ENCODE measurements around the gene PRCP. TPM values are rescaled to one million over a fixed set of nuclear protein-coding genes. Genes with fewer than 3 reads are reported as not detected.

PRCP gene
- total RNA-seq, 1 experiment from 2014 or later: 56.7 TPM

DNA sequence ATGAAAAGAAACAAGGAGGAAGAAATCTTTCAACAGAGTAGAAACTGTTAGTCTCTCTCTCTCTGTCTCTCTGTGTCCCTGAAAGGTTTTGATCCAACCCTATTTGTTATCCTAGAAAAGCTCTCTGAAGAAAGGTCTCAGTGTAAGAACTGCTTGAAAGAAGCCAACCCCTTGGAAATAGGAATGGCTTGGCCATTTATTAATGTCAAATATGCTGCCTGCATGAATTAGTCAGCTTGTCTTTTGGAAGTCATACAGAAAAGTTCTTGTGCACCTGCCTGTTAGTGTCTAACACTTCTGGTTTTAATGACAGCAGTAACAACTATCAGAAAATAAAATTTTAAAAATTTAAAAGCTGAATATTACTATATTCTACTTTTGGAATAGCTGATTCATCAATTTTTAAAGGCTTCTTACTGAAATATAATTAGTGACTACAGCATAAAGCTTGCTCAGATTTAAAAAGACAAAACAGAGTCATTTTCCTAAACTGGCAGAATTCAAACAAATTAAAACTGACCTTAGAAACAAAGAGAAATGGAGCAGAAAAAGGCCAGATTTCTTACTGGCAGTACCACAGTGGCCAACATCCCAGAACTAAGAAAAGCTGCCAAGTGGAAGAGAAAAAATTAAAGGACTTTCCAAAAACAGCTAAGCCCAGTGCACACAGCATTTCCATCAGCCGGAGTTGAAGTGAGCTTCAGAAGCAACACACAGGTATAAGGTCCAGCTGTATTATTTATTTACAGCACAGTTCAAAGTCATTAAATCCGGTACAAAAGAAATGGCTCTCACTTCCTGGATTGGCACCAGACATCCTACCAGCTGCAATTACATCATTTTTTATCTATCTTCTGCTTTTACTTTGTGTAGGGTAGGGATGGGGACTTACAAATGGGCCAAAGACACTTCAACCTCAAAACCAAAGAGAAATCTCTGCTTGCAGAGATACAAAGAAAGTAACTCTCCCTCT is 76.3 kb downstream of the PRCP start:
- no peaks in the 10 kb centered on the region for H3K79me1 ChIP-seq (ENCODE audit: insufficient read depth, low read depth, low read length, poor library complexity, severe bottlenecking)
- H3K4ac ChIP-seq (ENCODE audit: low read depth, low read length): no peak overlapping the region
- peaks cover 2 to 5% (median 4%) of the 10 kb centered on the region in 3 experiments; a peak in 3 of 7 replicates for H3K36me3 Mint-ChIP-seq (ENCODE audit: insufficient read depth in 1 of 3, low read depth in 3 of 3)
- H3K23me2 ChIP-seq (ENCODE audit: insufficient read length, low read depth, low read length, poor library complexity, severe bottlenecking): no peaks in the 10 kb centered on the region
- no peaks in the 10 kb centered on the region for H4K20me1 ChIP-seq (ENCODE audit: control insufficient read depth, insufficient read depth, insufficient read length)
- no peak overlapping the region for H2BK12ac ChIP-seq (ENCODE audit: insufficient read length, low read depth, low read length)
- no peaks in the 10 kb centered on the region for H3K79me2 ChIP-seq (ENCODE audit: insufficient read depth, low read length)
- H3K56ac ChIP-seq (ENCODE audit: insufficient read length, low read depth, low read length): no peak overlapping the region
- no peak overlapping the region for H3K23ac ChIP-seq (ENCODE audit: insufficient read length, low read depth, low read length)
- H3K27ac ChIP-seq (ENCODE audit: insufficient read length, low read depth, low read length): no peak overlapping the region
- H3T11ph ChIP-seq (ENCODE audit: low read length): no peak overlapping the region
- no peak overlapping the region for H2BK20ac ChIP-seq (ENCODE audit: low read depth, low read length, poor library complexity, severe bottlenecking)
- no peak overlapping the region for H2BK5ac ChIP-seq (ENCODE audit: insufficient read length, low read length)
- no peak overlapping the region for H4K91ac ChIP-seq (ENCODE audit: insufficient read length, low read depth, low read length)
- no peaks in the 10 kb centered on the region for H3K27me3 Mint-ChIP-seq (ENCODE audit: low read depth)
- H3K4me1 Mint-ChIP-seq: peaks cover 3 to 11% of the 10 kb centered on the region in 2 experiments; a peak in 3 of 4 replicates
- no peak overlapping the region for H2AFZ ChIP-seq (ENCODE audit: low read length)
- no peaks in the 10 kb centered on the region for H3K27me3 ChIP-seq (ENCODE audit: insufficient read depth, low read length)
- no peak overlapping the region for H4K5ac ChIP-seq (ENCODE audit: insufficient read length, low read depth, low read length)
- H2BK120ac ChIP-seq (ENCODE audit: low read depth, low read length, poor library complexity, severe bottlenecking): no peak overlapping the region
- DNase-seq: no peak
- TF ChIP-seq CTCF (conservative IDR thresholded peaks at IDR 0.05): no peak
- no peak overlapping the region for H3K14ac ChIP-seq (ENCODE audit: insufficient read depth, low read length)
- H2BK15ac ChIP-seq (ENCODE audit: low read depth, low read length): no peak overlapping the region
- no peaks in the 10 kb centered on the region for H3K9me3 ChIP-seq (ENCODE audit: control insufficient read depth, low read depth, low read length)
- peak overlapping the region in 1 of 3 experiments; percentile 69; a peak in 1 of 7 replicates for H3K27ac Mint-ChIP-seq
- WGBS (ENCODE audit: extremely low coverage, insufficient read length, low lambda C conversion rate): no CpG with 5 or more reads among the region's 2 CpGs
- no peaks in the 10 kb centered on the region for H3K4me1 ChIP-seq (ENCODE audit: insufficient read depth, low read length)
- no peak overlapping the region for H3K4me2 ChIP-seq (ENCODE audit: insufficient read depth, insufficient read length, low read length)
- no peak overlapping the region for H4K8ac ChIP-seq (replicated peaks; ENCODE audit: insufficient read length, low read depth, low read length)
- no peak overlapping the region for H2AK5ac ChIP-seq (ENCODE audit: insufficient read length, low read length)
- H3K9ac ChIP-seq (ENCODE audit: extremely low read depth, insufficient read length, low read length): no peak overlapping the region
- no peak overlapping the region for H3K4me3 Mint-ChIP-seq
- H3K18ac ChIP-seq (ENCODE audit: insufficient read length, low read depth, low read length): no peak overlapping the region
- H3K9me3 Mint-ChIP-seq: no peaks in the 10 kb centered on the region
